Parathyroid adenoma (tissue), 2 donors: ENCODE results near the gene ACOT9.

ENCODE experiments used
- H2AFZ ChIP-seq: fragments of 300-600 bp; sonication (generic); one replicate; pipeline ENCODE4 v1.7.0; 2017; ENCODE audit warnings: antibody characterized with exemption, mild to moderate bottlenecking
- H3K27ac ChIP-seq: fragments of 300-600 bp; sonication (generic); one replicate; pipeline ENCODE4 v1.7.0; 2017
- H3K27me3 ChIP-seq: fragments of 300-600 bp; sonication (generic); one replicate; pipeline ENCODE4 v1.7.0; 2017; ENCODE audit warnings: low read length; ENCODE audit not compliant: control insufficient read depth, insufficient read depth
- H3K36me3 ChIP-seq: fragments of 300-600 bp; sonication (generic); one replicate; pipeline ENCODE4 v1.7.0; 2017; ENCODE audit warnings: low read length; ENCODE audit not compliant: control insufficient read depth, insufficient read depth
- H3K4me1 ChIP-seq: fragments of 300-600 bp; sonication (generic); one replicate; pipeline ENCODE4 v1.7.0; 2017; ENCODE audit warnings: control low read depth
- H3K4me2 ChIP-seq: fragments of 300-600 bp; sonication (generic); one replicate; pipeline ENCODE4 v1.7.0; 2017; ENCODE audit warnings: low read length
- H3K4me3 ChIP-seq: fragments of 300-600 bp; sonication (generic); one replicate; pipeline ENCODE4 v1.7.0; 2017; ENCODE audit warnings: low read depth, low read length
- H3K79me2 ChIP-seq: fragments of 300-600 bp; sonication (generic); one replicate; pipeline ENCODE4 v1.7.0; 2017; ENCODE audit warnings: control low read depth
- H3K9ac ChIP-seq: fragments of 300-600 bp; sonication (generic); one replicate; pipeline ENCODE4 v1.7.0; 2017; ENCODE audit warnings: mild to moderate bottlenecking
- H3K9me3 ChIP-seq: fragments of 300-600 bp; sonication (generic); one replicate; pipeline ENCODE4 v1.7.0; 2017; ENCODE audit warnings: low read length; ENCODE audit not compliant: control insufficient read depth
- TF ChIP-seq, protein P1 (sequence below): fragments of 300-600 bp; sonication (generic); IDR thresholded peaks from one replicate; pipeline ENCODE4 v1.7.0; 2017; ENCODE audit warnings: antibody characterized with exemption, mild to moderate bottlenecking
- donor health status: primary hyperparathyroidism.

ACOT9 gene

DNA sequence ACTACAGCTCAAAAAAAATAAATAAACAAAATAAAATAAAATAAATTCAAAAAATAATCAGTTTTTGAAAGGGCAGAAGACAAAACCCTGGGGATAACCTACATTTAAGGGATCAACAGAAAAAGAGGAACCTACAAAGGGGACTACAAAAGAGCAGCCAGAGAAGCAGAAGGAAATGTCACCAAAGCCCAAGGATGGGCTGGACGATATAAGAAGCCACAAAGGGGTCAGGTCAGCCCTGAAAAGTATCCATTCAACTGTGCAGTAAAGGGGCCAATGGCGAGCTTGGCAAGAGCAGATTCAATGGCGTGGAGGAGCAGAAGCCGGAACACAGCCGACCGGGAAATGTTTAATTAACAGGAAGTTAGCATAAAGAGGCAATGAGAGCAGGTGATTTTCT is 16.9 kb downstream of the ACOT9 start:
- H3K9me3 ChIP-seq, result no peaks in the 10 kb centered on the region
- H3K36me3 ChIP-seq, result no peaks in the 10 kb centered on the region
- no peak overlapping the region for H3K27ac ChIP-seq
- TF ChIP-seq, protein P1, sequence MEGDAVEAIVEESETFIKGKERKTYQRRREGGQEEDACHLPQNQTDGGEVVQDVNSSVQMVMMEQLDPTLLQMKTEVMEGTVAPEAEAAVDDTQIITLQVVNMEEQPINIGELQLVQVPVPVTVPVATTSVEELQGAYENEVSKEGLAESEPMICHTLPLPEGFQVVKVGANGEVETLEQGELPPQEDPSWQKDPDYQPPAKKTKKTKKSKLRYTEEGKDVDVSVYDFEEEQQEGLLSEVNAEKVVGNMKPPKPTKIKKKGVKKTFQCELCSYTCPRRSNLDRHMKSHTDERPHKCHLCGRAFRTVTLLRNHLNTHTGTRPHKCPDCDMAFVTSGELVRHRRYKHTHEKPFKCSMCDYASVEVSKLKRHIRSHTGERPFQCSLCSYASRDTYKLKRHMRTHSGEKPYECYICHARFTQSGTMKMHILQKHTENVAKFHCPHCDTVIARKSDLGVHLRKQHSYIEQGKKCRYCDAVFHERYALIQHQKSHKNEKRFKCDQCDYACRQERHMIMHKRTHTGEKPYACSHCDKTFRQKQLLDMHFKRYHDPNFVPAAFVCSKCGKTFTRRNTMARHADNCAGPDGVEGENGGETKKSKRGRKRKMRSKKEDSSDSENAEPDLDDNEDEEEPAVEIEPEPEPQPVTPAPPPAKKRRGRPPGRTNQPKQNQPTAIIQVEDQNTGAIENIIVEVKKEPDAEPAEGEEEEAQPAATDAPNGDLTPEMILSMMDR, result no peak
- no peaks in the 10 kb centered on the region for H3K27me3 ChIP-seq
- H3K4me1 ChIP-seq, result no peaks in the 10 kb centered on the region
- H3K4me3 ChIP-seq, result no peak overlapping the region
- H3K9ac ChIP-seq, result no peak overlapping the region
- no peaks in the 10 kb centered on the region for H3K79me2 ChIP-seq
- H3K4me2 ChIP-seq, result no peak overlapping the region
- H2AFZ ChIP-seq, result no peak overlapping the region

DNA sequence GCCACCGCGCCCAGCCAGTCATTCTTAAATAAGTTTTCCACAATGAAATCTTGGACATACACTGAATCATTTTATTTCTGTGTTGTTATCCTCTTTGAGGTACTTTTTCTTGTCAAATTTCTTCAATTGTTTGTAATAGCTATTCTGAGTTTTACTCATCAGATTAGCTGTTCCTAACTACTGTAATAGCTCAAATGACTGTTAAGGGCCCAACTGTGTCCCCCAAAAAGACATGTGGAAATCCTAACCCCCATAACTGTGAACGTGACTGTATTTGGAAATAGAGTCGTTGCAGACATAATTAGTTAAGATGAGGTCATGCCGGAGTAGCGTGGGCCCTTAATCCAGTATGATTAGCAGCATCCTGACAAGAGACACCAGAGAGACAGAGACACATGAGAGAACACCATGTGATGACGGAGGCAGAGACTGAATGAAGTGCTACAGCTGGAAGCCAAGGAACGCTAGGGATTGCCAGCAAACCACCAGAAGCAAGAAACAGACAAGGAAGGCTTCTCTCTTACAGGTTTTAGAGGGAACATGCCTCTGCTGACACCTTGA is 22.9 kb downstream of the ACOT9 start:
- H3K9ac ChIP-seq, result no peak overlapping the region
- no peaks in the 10 kb centered on the region for H3K9me3 ChIP-seq
- H3K4me3 ChIP-seq, result no peak overlapping the region
- H3K4me1 ChIP-seq, result no peaks in the 10 kb centered on the region
- TF ChIP-seq, protein P1, result no peak
- H3K36me3 ChIP-seq, result no peaks in the 10 kb centered on the region
- H3K79me2 ChIP-seq, result no peaks in the 10 kb centered on the region
- H3K27me3 ChIP-seq, result no peaks in the 10 kb centered on the region
- no peak overlapping the region for H2AFZ ChIP-seq
- no peak overlapping the region for H3K27ac ChIP-seq
- no peak overlapping the region for H3K4me2 ChIP-seq

DNA sequence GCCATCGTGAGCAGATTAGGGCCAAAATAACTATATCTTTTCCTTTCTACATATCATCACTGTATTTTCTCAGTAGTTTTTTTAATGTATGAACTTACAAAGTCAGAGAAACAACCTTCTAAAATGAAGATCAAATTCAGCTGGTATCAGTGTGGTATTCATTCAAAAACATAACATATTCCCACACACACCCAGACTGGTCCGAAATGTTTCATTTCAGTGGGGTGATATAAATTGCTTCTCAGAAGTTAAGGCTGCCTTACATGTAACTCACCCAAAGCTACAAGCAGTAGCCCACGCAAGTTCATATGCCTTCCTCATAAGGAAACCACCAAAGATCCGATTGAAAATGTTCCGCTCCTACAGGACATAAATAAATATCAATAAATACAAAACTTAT is 37.8 kb downstream of the ACOT9 start:
- Histone ChIP-seq H3K79me2 (no peaks in the 10 kb centered on the region), H3K27ac (no peak overlapping the region), H3K9ac (no peak overlapping the region), H3K9me3 (no peaks in the 10 kb centered on the region), H3K27me3 (no peaks in the 10 kb centered on the region), H3K4me2 (no peak overlapping the region), H3K4me3 (no peak overlapping the region), H2AFZ (no peak overlapping the region), H3K4me1 (no peaks in the 10 kb centered on the region), H3K36me3 (no peaks in the 10 kb centered on the region)
- TF ChIP-seq, protein P1, result no peak

DNA sequence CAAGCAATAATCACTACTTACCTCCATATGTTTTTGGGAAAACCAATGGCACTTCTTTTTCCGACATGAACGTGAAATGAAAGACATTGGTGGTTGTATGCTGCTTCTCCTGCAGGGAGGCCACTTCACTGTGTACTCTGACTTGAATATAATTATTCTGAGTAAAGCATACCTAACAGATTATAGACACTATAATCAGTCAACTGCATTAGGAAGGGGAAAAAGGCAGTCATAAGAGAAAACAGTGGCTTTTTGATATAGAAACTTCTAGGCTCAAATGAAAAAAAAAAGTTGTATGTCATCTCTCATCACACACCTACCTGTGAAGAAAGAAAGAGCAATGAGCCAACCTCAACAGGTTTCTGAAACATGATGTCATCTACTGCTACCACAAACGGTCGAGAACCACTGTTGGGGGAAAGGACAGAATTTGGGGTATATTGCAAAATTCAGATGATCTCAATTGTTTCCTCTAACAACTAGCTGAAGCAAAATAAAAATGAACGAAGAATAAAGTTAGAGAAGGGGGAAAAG is 38.3 kb downstream of the ACOT9 start:
- no peak overlapping the region for H3K27ac ChIP-seq
- no peak overlapping the region for H3K9ac ChIP-seq
- no peak overlapping the region for H3K4me3 ChIP-seq
- H3K9me3 ChIP-seq, result no peaks in the 10 kb centered on the region
- no peak overlapping the region for H3K4me2 ChIP-seq
- H3K79me2 ChIP-seq, result no peaks in the 10 kb centered on the region
- H3K27me3 ChIP-seq, result no peaks in the 10 kb centered on the region
- TF ChIP-seq, protein P1, result no peak
- H3K36me3 ChIP-seq, result no peaks in the 10 kb centered on the region
- H3K4me1 ChIP-seq, result no peaks in the 10 kb centered on the region
- no peak overlapping the region for H2AFZ ChIP-seq

GRCh38 chrX:23699636-23700194 is 43.4 kb downstream of the ACOT9 start:
- no peaks in the 10 kb centered on the region for H3K4me1 ChIP-seq
- TF ChIP-seq, protein P1, result no peak
- no peaks in the 10 kb centered on the region for H3K79me2 ChIP-seq
- no peak overlapping the region for H3K27ac ChIP-seq
- no peaks in the 10 kb centered on the region for H3K36me3 ChIP-seq
- H3K4me2 ChIP-seq, result no peak overlapping the region
- H3K4me3 ChIP-seq, result no peak overlapping the region
- no peak overlapping the region for H3K9ac ChIP-seq
- no peaks in the 10 kb centered on the region for H3K9me3 ChIP-seq
- no peaks in the 10 kb centered on the region for H3K27me3 ChIP-seq
- no peak overlapping the region for H2AFZ ChIP-seq
